HG03060 (cell line): ENCODE measurements around the gene SCN5A.

Experiments used
- ATAC-seq: cut with Tn5 transposase; IDR thresholded peaks from one replicate; pipeline ENCODE4 v1.9.1; 2021; ENCODE audit warnings: low read depth, moderate number of reproducible peaks; ENCODE audit not compliant: unreplicated experiment

The SCN5A gene

DNA sequence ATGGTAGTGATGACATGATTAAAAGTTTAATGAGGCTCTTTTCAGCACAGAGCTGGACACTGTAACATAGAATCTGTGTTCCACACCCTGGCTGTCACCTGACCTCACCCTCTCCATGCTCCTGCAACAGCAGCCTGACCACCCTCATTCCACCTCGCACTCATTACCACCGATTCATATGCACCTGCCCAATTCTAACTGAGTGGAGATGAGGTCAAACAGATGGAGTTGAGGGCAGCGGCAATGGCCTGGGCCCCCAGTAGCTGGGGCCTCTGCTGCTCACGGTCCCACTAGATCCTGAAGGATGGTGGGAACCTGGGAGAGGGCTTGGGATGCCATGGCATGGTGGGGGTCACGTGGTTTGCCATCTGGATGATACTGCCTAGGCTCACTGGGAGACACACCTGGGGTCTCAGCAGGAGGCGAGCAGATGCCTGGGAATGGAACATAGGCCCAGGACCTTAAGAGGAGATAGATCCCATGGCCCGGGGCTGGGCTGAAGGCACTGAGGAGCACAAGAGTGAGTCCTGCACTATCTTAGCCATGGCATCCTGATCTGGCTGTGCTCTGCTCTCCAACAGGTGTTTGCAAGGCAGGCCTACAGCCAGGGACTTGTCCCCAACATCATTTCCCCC lies 1.3 kb downstream of the SCN5A start:
- ATAC-seq = no peak

DNA sequence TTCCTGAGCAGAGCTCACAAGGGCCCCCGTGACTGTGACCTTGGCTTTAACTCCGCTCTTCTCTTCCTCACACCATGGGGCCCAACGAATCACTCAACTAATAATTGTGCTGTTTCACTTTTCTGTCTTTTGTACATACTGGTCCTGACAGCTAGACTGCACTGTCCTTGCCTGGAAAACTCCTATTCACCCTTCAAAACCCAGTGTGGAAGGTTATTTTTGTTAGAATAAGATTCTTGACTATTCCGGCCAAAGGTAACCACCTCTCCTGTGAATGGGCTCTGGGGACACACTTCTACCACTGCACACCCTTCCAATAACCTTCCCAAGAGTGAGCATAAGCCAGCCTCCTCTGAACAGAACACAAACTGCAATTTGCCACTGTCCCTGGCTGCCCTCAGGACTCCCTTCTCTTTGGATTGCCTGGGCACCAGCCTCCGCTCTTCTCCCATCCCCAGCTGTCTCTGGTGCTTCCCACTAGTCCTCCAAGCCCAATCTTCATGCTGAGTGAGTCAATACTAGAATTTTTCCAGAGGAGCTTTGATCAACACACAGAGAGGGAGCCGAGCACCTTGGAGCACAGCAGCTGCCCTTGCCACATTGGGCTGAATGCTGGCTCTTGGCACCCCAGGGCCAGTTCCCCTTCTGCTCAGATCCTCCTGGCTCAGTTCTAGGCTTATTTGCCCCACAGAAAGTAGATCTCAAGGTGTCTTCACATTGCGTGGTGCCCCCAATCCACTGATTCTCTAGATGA lies 2.1 kb downstream of the SCN5A start:
- no peak for ATAC-seq

DNA sequence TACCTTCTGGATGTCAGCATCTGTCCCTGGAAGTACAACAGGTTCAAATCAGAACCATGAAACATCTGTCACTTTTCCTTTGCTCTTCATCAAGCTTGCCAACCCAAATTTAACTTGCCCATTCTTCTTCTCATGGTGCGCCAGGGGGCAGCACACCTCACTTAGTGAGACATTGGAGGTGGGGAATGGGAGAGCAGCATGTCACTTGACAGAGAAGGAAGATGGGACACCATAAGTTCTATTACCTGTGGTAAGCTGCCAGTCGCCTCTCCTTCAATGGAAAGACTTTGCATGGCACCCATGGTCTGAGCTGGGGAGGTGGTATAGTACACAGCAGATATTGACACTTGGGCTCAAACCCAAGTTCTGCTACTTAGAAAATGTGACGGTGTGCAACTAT lies 2.9 kb downstream of the SCN5A start:
- ATAC-seq = no peak

DNA sequence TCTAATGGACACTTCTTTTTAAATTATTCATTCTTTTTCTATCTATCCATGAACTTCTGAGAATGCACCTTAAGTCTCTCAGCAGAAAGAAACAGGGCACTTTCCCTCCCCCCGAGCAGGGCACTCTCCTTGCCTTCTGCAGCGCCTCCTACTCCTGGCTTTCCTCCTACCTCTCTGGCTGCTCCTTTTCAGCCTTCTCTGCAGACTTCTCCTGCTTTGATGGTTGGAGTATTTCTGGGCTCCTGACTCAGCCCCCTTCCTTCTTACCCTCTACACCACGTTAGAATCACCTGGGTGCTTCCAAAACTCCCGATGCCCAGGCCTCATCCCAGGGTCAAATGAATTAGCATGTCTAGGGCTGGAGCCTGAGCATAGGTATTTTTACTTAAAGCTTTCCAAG lies 3.4 kb downstream of the SCN5A start:
- no peak for ATAC-seq

DNA sequence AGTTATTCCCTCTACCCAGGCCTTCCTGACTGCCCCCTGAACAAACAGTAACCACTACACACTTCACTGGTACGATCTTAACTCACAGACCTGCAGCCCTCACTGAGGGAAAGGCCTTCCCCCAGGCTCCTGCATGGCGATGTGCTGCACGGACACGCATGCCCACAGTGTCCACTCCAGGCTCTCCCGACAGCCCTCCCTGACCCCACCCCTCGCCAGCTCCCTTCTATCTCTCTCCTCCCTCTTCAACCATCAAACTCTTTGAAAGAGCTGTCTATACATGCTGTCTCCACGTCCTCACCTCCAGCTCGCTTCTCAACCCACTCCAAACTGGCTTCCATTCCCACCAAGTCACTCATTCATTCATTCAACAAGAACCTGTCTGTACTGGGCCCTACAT lies 3.9 kb downstream of the SCN5A start:
- no peak for ATAC-seq

DNA sequence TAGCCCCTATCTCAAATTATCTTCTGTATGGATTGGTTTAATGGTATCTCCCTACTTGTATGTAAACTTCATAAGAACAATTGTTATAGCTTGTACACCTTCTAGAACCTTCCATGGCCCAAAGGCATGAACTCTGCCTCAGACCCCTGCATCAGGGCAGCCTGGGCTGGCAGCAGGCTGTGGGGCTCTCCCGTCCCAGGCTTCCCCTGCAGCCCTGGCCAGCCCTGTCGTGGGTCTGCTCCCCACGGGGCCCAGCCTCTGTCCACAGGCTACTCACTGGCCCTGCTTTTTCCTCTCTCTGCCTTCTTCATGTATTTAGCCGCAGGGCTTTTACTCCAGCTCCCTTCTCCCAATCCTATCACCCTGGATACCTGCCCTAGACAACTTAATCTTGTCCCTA lies 4.4 kb downstream of the SCN5A start:
- no peak for ATAC-seq

DNA sequence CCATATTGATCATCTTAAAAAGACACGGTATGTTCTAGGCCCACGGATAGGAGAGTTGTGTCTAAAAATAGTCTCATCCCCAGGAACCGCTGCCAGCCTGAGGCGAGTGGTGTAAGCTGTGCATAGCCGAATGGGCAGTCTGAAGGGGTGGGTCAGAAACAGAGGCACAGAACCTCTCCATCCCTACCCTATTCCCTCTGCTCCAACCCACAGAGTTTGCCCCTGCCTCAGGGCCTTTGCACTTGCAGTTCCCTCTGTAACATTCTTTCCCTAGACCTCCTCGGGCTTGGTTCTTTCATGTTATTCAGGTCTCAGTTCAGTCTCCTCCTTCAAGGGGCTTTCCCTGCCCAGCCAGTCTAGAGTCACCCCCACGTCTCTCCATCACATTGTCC lies 4.8 kb downstream of the SCN5A start:
- no peak for ATAC-seq

DNA sequence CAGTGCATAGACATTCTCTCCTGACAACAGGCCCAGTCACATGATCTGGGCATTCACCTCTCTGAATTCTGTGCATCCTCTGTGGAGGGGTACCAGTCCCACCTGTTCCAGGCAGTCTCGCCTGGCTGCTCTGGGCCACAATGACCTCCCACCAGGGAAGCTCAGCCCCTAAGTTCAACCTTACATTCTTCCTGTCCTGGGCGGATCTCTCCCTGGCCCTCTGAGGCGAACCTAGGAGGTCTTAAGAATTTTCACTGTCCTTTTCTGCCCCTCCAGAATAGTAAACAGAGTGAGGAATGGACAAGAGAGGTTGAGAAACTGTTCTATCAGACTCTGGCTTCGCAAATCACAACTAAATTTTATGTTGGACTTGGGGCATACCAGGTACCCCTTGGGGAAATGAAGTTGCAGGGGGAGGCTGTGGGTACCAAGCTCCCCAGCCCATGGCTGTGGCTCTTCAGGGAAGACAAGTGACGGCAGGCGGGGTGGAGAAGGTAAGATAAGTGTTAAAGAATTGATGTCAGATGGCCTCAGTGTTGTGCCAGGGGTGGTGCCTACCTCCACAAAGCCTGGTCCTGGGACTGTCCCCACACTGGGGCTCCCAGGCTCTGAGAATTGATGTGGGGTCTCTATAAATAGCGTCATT lies 5.3 kb downstream of the SCN5A start:
- ATAC-seq = no peak

DNA sequence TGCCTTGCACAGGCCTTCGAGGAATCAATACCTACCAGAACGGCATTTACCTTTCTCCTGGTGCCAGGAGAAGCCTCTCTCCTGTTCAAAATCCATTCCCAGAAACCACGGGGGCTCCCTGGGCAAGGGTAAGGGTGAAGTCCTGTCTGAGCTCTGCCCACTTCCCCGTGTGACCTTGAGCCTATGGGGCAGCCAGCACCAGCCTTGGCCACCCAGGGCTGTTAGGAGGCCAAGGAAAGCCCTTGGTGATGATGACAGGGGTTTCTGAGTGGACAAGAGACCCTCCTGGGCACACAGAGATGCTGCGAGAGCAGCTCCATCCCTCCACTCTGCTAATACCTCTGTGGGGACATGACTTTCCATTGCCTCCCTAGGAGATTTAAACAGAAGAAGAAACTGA lies 5.9 kb downstream of the SCN5A start:
- ATAC-seq = no peak

DNA sequence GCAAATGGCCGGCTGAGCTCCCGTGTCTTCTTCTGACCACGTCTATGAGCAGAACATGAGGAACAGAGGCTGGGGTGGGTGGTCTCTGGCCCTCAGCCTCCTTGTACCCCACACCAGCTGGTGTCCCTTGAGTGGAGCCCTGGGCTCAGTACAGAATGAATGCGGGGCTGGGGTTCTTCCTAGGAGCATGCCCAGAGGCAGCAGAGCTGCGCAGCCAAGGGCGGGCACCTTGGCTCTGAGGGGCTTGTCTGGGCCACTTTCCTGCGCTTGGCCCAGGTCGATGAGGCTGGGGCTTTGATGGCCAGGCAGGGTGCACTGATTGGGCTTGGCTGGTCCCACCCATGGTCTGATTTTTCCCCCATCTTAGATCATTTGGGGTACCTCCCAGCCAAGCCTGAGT lies 6.4 kb downstream of the SCN5A start:
- no peak for ATAC-seq

DNA sequence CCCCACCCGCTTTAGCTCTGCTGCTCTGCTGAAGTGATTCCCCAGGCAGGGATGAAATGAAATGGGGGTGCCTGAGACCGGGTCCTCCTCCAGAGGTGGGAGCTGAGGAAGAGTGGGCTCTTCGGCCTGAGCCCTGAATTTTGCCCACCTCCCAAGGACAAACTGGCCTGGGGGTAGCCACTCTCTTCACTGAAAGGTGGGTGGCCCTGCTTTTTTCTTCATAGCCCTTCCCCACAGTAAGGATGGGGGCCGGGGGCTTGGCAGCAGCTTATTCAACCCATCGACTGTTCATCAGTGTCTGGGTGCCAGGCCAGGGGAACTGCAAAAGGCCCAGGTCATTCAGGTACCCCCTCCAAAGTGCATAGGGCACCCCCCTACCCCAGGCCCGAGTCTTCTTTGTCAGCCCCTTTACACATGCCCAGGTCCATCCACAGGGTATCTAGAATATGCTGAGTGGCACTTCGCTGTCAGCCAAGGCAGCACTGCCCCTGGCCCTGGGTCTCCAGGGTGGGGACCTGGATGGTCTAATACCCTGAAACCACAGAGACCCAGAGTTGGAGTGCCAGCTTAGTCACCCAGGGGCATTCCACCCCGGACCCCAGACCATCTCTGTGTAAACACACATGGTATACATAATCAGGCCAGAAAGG lies 7.9 kb downstream of the SCN5A start:
- no peak for ATAC-seq

DNA sequence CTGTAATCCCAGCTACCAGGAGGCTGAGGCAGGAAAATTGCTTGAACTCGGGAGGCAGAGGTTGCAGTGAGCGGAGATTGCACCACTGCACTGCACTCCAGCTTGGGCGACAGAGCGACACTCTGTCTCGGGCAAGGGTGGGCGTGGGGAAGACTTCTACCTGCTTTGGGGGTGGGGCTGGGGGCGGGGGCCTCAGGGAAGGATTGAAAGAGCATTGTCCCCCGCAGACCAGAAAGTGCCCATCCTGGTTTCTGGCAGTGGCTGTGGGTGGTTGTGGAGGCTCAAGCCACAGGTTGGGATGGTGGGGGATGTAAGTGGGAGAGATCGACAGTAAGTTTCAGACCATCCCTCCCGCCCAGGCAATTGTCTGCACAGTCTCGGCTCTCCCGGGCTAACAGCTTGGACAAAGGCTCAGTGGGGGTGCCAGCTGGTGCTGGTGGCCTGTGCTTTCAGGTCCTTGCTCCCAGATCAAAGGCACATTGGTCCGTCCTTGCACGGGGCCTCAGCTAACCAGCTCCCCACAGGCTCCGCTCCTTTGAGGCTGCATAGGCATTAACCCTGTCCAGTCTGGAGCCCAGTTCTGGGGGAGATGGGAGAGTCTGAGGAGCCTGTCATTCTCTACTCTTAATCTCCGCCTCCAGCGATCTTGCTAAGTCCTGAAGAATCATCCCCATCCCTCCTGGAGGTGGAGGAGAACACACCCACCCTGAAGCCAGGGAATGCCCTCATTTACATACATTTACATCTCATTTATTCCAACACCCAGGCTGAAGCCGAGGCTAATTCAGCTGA lies 8.6 kb downstream of the SCN5A start:
- ATAC-seq = no peak

DNA sequence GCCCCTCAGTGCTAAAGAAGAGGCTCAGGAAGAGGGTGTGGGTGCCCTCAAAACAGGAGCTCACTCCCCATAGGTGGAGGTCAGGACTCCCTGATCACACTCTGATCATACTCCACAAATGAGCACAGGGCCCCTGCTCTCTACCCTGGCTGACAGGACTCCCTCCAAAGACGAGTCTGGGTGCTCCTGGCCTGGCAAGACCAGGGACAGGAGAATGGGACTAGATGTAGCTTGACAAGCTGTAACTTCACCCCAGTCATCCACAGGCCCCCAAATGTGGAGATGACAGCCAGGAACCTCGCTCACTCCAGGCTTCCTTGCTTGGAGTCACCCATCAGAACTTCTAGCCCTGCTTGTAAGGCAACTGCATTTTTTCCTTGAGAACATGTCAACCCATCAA lies 11.1 kb downstream of the SCN5A start:
- no peak for ATAC-seq

DNA sequence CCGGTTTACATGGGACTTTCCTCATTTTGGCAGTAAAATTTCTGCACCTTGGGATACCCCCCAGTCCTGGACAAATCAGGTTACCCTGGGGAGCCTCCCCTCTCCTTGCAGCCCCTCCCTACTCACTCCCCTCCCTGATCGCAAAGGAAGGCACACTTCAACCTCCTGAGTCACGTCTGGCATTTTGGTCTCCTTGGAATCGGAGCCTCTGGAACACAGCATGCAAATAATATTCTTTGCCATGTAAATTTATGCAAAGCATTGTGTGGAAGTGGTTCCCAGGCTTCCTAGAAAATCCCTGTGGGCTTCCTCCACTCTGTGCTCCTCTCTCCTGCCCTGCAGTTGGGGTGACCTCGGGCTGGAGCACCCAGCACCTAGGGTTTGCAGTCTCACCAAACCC lies 11.6 kb downstream of the SCN5A start:
- no peak for ATAC-seq

DNA sequence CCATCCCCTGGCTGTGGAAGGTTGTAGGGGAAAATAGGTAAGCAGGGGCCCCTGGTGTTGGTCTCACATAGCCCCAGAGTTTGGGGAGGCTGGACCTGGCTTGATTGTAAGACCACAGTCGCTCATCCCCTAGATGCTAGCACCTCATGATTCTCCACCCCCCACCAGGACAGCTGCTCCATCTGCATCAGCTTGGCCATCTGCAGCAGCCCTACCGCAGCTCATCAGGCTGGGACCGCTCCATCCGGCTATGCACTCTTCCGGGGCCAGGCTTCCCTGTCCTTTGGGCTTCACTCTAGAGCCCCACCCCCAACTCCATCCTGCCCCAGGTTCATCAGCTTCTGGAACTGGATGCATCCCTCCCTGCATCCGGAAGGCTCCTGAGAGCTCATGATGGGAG lies 12.6 kb downstream of the SCN5A start:
- no peak for ATAC-seq

DNA sequence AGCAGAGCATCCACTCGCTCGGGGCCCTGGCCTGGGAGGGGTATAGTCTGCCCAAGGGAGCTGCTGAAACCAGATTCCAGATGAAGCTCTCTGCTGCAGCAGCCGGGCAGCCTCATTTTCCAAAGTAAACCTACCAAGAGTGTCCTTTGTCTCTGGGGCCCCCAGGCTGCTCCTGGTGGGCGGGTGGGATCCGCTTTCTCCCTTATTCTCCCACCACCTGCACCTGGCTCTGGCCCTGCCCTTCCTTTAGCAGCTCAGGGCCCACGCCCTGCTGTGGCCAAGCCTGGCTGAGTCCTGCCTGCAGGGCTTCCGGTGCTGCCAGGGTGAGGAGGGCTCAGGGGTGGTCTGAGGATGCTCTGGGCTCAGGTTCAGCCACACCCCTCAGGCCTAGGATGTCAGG lies 13.0 kb downstream of the SCN5A start:
- ATAC-seq = no peak

DNA sequence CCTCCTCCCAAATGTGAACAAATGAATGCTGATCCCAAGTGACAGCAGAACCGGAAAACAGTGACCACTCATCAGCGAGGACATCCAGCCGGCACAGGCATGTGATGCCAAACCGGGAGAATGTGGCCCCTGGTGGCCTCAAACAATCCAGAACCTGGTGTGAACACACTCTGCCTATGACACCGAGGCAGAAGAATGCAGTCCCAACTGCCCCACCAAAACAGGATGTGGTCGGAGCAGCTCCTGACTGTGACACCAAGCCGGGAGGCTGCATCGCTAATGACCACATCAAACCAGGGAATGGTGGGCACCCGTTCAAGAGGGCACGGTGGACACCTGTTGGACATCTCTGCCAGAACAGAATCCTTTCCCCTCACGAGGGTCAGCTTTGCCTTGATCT lies 15.4 kb downstream of the SCN5A start:
- ATAC-seq = no peak

DNA sequence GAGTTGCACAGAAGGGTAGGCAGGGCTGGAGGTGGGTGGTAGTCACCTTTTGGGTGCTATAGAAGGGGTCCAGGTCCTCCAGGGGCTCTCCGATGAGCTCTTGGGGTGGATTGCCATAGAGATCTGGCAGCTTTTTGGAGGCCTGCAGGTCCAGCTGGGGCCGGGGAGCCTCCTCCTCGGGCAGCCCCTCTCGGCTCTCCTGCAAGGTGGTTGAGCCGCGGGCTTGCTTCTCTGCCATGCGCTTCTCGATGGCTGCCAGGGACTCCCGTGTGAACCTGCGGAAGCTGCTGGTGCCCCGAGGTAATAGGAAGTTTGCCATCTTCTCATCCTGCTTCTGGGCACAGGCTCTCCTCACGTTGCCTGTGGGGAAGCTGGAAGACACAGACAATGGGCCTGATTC lies 16.5 kb downstream of the SCN5A start:
- ATAC-seq = no peak

DNA sequence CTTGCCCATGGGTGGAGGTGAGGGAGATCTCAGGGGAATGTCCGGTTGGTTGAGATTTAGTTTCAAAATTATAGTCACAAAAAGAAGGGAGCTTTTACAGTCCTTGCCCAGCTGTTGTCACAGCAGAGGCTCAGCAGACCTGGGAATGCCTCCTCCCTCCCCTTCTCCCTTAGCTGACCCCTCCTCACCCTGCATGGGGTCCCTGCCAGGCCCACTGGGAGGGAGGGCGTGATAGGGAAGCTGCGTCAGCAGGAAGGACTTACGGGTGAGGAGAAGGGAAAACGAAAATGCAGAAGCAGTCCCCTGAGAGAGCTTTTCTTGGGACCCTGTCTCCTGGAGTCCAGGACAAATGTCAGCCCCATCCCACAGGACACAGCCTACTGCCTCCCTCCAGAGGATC lies 18.9 kb downstream of the SCN5A start:
- ATAC-seq = no peak

DNA sequence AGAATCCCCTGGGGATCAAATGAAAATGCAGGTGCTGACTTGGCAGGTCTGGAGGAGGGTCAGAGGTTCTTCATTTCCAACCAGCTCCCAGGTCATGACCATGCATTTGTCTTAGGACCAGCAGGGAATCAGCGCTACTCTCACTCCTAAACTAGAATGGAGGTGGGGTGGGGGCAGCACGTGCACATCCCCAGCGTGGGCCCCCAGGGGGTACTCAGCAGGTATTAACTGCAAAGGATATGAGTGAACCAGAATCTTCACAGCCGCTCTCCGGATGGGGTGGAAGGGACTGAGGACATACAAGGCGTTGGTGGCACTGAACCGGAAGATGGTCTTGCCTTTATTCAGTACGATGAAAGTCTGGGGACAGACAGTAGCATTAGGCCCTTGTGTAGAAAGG lies 19.4 kb downstream of the SCN5A start:
- no peak for ATAC-seq

DNA sequence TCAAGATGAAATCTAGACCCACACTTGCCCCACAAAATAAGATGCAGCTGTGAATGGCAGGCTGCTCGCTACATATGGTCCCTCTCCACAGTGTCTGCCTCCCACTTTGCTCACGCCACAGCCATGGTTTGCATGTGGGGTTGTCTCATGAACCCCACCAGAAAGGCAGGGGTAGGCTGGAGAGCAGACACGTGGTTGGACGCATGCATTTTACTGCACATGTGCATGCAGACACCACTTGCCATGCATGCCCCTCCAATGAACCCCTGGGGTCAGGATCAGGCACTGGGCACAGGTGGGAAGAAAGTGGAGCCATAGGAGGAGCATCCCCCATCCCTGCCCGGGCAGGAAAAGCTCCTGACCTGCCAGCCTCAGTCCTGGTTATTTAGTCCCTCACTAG lies 20.7 kb downstream of the SCN5A start:
- no peak for ATAC-seq
